ENCODE measurements around the gene MAT2B. TPM values are rescaled to one million over a fixed set of nuclear protein-coding genes. Genes with fewer than 3 reads are reported as not detected.

MAT2B gene
- total and polyA plus RNA-seq, 2 of the 13 experiments (the other 11 are each of a cell fraction or from before 2014, with no cell fraction given) = 20.2 to 37.1 TPM

DNA sequence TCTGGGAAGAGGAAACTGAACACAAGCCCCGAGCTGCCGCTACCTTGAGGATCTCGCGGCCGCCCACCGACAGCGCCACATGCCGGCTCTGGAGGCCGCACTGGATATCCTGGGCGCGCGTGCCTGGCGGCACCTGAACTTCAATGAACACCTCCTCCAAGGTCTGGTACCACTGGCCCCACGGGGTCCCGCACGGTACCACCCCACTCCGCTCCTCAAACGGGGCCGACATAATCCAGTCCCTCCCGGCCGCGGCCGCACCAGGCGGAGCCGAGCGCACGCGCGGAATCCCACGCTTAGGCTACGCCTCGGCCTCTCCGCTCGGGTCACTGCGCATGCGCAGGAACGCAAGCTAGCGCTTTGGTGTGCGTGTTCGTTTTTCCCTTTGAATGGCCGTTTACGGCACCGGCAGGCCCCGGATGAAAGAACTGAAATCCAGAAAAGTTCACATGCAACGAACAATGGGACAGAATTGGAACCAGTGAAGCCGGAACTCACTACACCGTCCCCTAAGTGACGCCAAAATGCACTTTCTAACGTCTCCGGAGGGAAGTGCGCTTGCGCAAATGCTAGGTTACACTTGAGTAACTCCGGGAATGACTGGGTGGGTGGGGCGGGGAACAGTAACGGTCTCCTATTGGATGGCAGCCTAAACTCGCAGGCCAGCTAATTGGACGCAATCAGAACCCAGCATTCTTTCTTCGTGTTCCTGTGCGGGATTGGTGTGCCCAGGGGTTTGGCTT lies 45.4 kb upstream of the MAT2B start, which contains the start of gene NUDCD2 (continued):
- TF ChIP-seq ZSCAN25 (CRISPR knock-in tag; IDR thresholded peaks at IDR 0.05) = peak; percentile 62
- no peak for TF ChIP-seq ZNF24 (IDR thresholded peaks at IDR 0.05)
- TF ChIP-seq MYNN (CRISPR knock-in tag; IDR thresholded peaks at IDR 0.05; ENCODE audit: low read depth) = peak; percentile 82; the same call in 1 of the 2 replicates
- TF ChIP-seq ZNF580 (CRISPR knock-in tag; IDR thresholded peaks at IDR 0.05; ENCODE audit: borderline replicate concordance, low read depth) = peak; percentile 90
- 0 out of 2 replicates have a peak, but pooled peaks have one; percentile 50 for TF ChIP-seq MIER3 (CRISPR knock-in tag; IDR thresholded peaks at IDR 0.05; ENCODE audit: borderline replicate concordance)
- TF ChIP-seq ZNF589 (CRISPR knock-in tag; conservative IDR thresholded peaks at IDR 0.05) = no peak
- TF ChIP-seq ZNF30 (CRISPR knock-in tag; IDR thresholded peaks at IDR 0.05) = no peak
- peak; percentile 90; the same call in 1 of the 2 replicates for TF ChIP-seq ZNF354B (CRISPR knock-in tag; IDR thresholded peaks at IDR 0.05)
- TF ChIP-seq ZNF446 (CRISPR knock-in tag; IDR thresholded peaks at IDR 0.05) = no peak
- TF ChIP-seq ZNF333 (CRISPR knock-in tag; IDR thresholded peaks at IDR 0.05; ENCODE audit: borderline replicate concordance) = no peak
- TF ChIP-seq, protein P1, sequence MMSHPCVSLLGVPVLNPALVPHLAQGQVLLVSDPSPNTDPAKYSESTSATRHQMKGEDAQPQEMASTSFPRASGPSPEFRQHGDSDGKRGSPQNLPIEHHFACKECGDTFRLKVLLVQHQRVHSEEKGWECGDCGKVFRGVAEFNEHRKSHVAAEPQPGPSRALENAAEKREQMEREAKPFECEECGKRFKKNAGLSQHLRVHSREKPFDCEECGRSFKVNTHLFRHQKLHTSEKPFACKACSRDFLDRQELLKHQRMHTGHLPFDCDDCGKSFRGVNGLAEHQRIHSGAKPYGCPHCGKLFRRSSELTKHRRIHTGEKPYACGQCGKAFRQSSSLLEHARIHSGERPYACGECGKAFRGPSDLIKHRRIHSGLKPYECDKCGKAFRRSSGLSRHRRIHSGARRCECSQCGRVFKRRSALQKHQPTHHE (CRISPR knock-in tag; IDR thresholded peaks at IDR 0.05; ENCODE audit: borderline replicate concordance) = 0 out of 2 replicates have a peak, but pooled peaks have one; percentile 63
- no peak for TF ChIP-seq ZNF256 (CRISPR knock-in tag; conservative IDR thresholded peaks at IDR 0.05)
- peak; percentile 59 for TF ChIP-seq CTCF (CRISPR knock-in tag; IDR thresholded peaks at IDR 0.05)
- peak in 1 of 2 experiments; percentile 41; a peak in 1 of 4 replicates for TF ChIP-seq REST (IDR thresholded peaks at IDR 0.05; ENCODE audit: borderline replicate concordance in 1 of 2, low read depth in 1 of 2, low read length in 2 of 2)
- no peak for TF ChIP-seq SIX1 (CRISPR knock-in tag; IDR thresholded peaks at IDR 0.05; ENCODE audit: borderline replicate concordance)
- TF ChIP-seq SMARCC2 (IDR thresholded peaks at IDR 0.05) = no peak
- TF ChIP-seq, protein P2, sequence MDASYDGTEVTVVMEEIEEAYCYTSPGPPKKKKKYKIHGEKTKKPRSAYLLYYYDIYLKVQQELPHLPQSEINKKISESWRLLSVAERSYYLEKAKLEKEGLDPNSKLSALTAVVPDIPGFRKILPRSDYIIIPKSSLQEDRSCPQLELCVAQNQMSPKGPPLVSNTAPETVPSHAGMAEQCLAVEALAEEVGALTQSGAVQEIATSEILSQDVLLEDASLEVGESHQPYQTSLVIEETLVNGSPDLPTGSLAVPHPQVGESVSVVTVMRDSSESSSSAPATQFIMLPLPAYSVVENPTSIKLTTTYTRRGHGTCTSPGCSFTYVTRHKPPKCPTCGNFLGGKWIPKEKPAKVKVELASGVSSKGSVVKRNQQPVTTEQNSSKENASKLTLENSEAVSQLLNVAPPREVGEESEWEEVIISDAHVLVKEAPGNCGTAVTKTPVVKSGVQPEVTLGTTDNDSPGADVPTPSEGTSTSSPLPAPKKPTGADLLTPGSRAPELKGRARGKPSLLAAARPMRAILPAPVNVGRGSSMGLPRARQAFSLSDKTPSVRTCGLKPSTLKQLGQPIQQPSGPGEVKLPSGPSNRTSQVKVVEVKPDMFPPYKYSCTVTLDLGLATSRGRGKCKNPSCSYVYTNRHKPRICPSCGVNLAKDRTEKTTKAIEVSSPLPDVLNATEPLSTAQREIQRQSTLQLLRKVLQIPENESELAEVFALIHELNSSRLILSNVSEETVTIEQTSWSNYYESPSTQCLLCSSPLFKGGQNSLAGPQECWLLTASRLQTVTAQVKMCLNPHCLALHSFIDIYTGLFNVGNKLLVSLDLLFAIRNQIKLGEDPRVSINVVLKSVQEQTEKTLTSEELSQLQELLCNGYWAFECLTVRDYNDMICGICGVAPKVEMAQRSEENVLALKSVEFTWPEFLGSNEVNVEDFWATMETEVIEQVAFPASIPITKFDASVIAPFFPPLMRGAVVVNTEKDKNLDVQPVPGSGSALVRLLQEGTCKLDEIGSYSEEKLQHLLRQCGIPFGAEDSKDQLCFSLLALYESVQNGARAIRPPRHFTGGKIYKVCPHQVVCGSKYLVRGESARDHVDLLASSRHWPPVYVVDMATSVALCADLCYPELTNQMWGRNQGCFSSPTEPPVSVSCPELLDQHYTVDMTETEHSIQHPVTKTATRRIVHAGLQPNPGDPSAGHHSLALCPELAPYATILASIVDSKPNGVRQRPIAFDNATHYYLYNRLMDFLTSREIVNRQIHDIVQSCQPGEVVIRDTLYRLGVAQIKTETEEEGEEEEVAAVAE (CRISPR knock-in tag; IDR thresholded peaks at IDR 0.05; ENCODE audit: borderline replicate concordance) = no peak
